ENCODE measurements around the gene NUP214. TPM values are rescaled to one million over a fixed set of nuclear protein-coding genes. Genes with fewer than 3 reads are reported as not detected.
"Not testable (repeated sequence)": the region's sequence is repeated elsewhere in the genome, so short reads cannot be mapped to it uniquely, and the experiment has no call there.

NUP214 gene
- total RNA-seq, 1 donor from 2014 or later: 62.2 TPM

- H3K4me1 Mint-ChIP-seq (ENCODE audit: low read depth): no peaks in the 10 kb centered on the region
- no peak for DNase-seq (ENCODE audit: low spot score, unreplicated experiment)
- no peak for TF ChIP-seq CTCF (IDR thresholded peaks at IDR 0.05; ENCODE audit: unreplicated experiment)
- H3K4me3 Mint-ChIP-seq (ENCODE audit: low read depth): no peak overlapping the region
- H3K36me3 Mint-ChIP-seq (ENCODE audit: insufficient read depth): peaks cover 2% of the 10 kb centered on the region
- H3K9me3 Mint-ChIP-seq (ENCODE audit: low read depth): no peaks in the 10 kb centered on the region
- no peaks in the 10 kb centered on the region for H3K27me3 Mint-ChIP-seq
- no peak overlapping the region for H3K27ac Mint-ChIP-seq
These were observed 135.5 kb downstream of the NUP214 start for GRCh38 chr9:131260751-131261452.

DNA sequence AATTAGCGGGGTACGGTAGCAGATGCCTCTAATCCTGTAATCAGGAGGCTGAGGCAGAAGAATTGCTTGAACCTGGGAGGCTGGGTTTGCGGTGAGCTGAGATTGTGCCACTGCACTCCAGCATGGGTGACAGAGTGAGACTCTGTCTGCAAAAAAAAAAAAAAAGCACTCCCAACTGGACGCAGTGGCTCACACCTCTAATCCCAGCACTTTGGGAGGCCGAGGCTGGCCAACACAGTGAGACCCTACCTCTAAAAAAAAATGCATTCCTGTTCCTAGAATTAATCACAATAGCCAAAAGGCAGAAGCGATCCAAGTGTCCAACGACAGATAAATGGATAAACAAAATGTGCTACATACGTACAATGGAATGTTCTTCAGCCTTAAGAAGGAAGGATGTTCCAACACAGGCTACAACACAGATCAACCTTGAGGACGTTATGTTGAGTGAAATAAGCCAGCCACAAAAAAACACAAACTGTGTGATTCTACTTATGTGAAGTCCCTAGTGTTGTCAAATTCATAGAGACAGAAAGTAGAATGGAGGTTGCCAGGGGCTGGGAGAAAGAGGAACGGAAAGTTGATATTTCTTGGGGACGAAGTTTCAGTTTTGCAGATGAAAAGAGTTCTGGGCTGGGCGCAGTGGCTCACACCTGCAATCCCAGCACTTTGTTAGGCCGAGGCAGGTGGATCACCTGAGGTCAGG is 137.1 kb downstream of the NUP214 start:
- no peak overlapping the region for H3K27ac Mint-ChIP-seq
- no peak for DNase-seq (ENCODE audit: low spot score, unreplicated experiment)
- H3K4me1 Mint-ChIP-seq (ENCODE audit: low read depth): no peaks in the 10 kb centered on the region
- no peak for TF ChIP-seq CTCF (IDR thresholded peaks at IDR 0.05; ENCODE audit: unreplicated experiment)
- H3K36me3 Mint-ChIP-seq (ENCODE audit: insufficient read depth): peaks cover 2% of the 10 kb centered on the region
- no peak overlapping the region for H3K4me3 Mint-ChIP-seq (ENCODE audit: low read depth)
- H3K27me3 Mint-ChIP-seq: no peaks in the 10 kb centered on the region
- H3K9me3 Mint-ChIP-seq (ENCODE audit: low read depth): no peaks in the 10 kb centered on the region

DNA sequence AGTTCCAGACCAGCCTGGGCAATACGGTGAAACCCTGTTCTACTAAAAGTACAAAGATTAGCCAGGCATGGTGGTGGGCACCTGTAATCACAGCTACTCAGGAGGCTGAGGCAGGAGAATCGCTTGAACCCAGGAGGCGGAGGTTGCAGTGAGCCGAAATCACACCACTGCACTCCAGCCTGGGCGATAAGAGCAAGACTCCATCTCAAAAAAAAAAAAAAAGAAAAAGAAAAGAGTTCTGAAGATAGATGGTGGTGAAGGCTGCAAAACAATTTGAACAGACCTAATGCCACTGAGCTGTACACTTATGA is 137.6 kb downstream of the NUP214 start:
- not testable (repeated sequence) for H3K4me3 Mint-ChIP-seq (ENCODE audit: low read depth); H3K9me3 Mint-ChIP-seq (ENCODE audit: low read depth); H3K4me1 Mint-ChIP-seq (ENCODE audit: low read depth); H3K36me3 Mint-ChIP-seq (ENCODE audit: insufficient read depth); H3K27me3 Mint-ChIP-seq; DNase-seq (ENCODE audit: low spot score, unreplicated experiment); H3K27ac Mint-ChIP-seq

DNA sequence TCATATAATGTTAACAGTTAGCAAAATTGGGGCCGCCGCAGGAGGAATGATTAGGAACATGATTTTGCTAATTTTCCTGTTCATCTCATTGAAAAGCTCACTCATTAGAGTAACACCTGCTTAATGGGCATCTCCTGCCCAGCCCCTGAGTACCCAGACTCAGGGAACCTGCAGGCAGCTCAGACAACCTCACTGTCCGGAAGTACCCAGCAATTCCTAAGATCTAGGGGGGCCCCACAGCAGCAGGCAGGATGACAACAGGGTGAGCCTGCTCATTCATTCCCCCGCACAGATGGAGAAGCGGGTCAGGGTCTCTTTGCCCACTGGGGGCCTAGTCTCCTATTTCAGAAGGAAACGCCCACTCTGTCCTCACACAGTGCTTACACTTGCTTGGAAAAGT is 138.3 kb downstream of the NUP214 start:
- Mint-ChIP-seq H3K27ac (no peak overlapping the region), H3K4me1 (ENCODE audit: low read depth) (no peaks in the 10 kb centered on the region), H3K27me3 (no peaks in the 10 kb centered on the region), H3K9me3 (ENCODE audit: low read depth) (no peaks in the 10 kb centered on the region), H3K4me3 (ENCODE audit: low read depth) (no peak overlapping the region), H3K36me3 (ENCODE audit: insufficient read depth) (peaks cover 2% of the 10 kb centered on the region)
- no peak for DNase-seq (ENCODE audit: low spot score, unreplicated experiment)
- TF ChIP-seq CTCF (IDR thresholded peaks at IDR 0.05; ENCODE audit: unreplicated experiment): no peak

GRCh38 chr9:131264231-131264630 is 138.8 kb downstream of the NUP214 start:
- no peak for DNase-seq (ENCODE audit: low spot score, unreplicated experiment)

More at GRCh38 chr9:131264231-131264630, 138.8 kb downstream of the NUP214 start:
- TF ChIP-seq CTCF (IDR thresholded peaks at IDR 0.05; ENCODE audit: unreplicated experiment): no peak
- H3K9me3 Mint-ChIP-seq (ENCODE audit: low read depth): no peaks in the 10 kb centered on the region
- no peak overlapping the region for H3K4me3 Mint-ChIP-seq (ENCODE audit: low read depth)
- H3K4me1 Mint-ChIP-seq (ENCODE audit: low read depth): peaks cover 3% of the 10 kb centered on the region
- H3K27ac Mint-ChIP-seq: no peak overlapping the region
- peaks cover 2% of the 10 kb centered on the region for H3K36me3 Mint-ChIP-seq (ENCODE audit: insufficient read depth)
- H3K27me3 Mint-ChIP-seq: no peaks in the 10 kb centered on the region

Measured in progenitor cell of endocrine pancreas (in vitro differentiated cells).